Measurements from ENCODE around the gene ITSN2. TPM values are rescaled to one million over a fixed set of nuclear protein-coding genes. Genes with fewer than 3 reads are reported as not detected.
"Not testable (repeated sequence)": the region's sequence is repeated elsewhere in the genome, so short reads cannot be mapped to it uniquely, and the experiment has no call there.

Gene ITSN2
- total RNA-seq, 2 experiments from 2014 or later = 59.0 to 61.6 TPM

DNA sequence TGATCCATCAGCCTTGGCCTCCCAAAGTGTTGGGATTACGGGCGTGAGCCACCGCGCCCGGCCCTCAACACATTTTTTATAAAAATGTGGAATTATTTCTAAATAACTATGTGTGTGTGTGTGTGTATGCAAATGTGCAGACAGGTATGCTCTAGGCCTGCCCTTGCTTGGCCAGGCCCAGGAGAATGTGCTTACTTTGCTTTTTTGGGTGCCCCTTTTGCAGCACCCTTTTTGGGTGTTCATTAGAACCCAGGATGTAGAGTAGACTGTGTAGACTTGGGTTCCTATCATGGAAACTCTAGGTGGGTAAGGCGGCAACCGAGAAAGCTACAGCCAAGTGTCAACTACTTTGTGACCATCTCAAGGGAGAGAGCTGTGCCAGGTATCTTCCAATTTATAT is 11.7 kb upstream of the ITSN2 start:
- CTCF ChIA-PET = interaction anchor here (0.7 to 1.0 kb wide), 2 partner anchors 147 to 164 kb away, joined by 3 to 4 read pairs; no protein-coding TSS in a partner anchor

DNA sequence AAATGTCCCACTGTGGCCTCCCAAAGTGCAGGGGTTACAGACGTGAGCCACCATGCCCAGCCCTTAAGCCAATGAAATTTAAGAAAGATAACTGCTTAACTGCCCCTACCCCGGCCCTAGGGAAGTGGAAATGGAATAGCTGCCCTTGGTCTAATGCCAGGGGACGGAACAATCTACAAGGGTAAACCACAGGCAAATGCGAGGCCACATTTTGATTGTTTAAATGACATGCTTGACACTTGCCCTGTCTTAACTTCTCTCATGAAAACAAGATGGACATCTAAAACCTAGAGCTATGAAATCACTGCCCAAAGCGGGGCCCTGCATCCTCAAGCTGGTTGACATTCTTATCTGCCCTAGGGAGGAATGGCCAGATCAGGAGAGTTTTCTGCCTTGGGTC is 5.5 kb upstream of the ITSN2 start:
- ChIA-PET POLR2A (no interaction called here), CTCF (no interaction called here)

More for the DNA sequence above, 11.7 kb upstream of the ITSN2 start:
- POLR2A ChIA-PET = no interaction called here

DNA sequence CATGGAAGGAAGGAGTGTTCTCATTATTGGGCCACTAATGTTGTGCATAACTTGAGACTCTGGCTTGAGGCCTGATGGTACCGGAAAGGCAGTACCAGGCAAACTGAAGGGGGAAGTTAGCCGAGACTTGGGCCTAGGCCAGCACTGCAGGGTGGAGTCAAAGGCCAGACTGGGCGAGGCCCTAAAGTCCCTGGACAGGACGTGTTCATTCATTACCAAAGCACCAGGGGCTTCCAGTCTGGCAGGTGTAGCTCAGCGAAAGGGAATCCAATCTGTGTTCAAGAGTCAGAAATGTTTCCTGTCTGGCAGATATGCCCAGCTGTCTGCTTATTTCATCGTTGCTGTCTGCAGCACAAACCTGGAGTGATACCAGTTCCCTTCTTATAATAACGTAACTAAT is 4.7 kb upstream of the ITSN2 start:
- CTCF ChIA-PET = no interaction called here
- POLR2A ChIA-PET = no interaction called here

- POLR2A ChIA-PET = no interaction called here
- CTCF ChIA-PET = no interaction called here
Observed at GRCh38 chr2:24363301-24363700, 3.0 kb upstream of the ITSN2 start.

GRCh38 chr2:24362253-24362652 is 1.9 kb upstream of the ITSN2 start:
- POLR2A ChIA-PET = no interaction called here
- CTCF ChIA-PET = no interaction called here

DNA sequence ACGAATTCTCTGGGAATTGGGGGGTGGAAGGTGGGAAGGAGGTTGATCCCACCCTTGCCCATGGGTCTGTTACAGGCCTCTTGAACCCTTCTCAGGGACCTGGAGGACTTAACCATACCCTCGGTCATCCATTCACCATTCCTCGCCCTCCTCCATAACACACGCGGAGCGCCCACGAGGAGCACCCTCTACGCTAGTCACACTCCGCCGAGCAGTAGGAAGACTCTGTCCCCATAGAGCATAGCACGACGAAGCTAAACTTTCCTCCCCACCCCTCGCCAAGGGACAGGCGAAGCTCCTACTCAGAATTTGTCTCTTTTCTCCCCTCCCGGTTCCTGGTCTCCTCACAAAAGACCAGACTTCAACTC is 611 bp upstream of the ITSN2 start:
- ChIA-PET CTCF (interaction anchor here (0.6 to 1.3 kb wide), 2 partner anchors 9 to 45 kb away, joined by 4 read pairs; no protein-coding TSS in a partner anchor), POLR2A (interaction anchor here (0.5 to 1.4 kb wide), 2 partner anchors 15 to 45 kb away, joined by 4 to 5 read pairs; no protein-coding TSS in a partner anchor)

GRCh38 chr2:24359129-24360049 is 947 bp downstream of the ITSN2 start:
- ChIA-PET CTCF (interaction anchor here (1.3 kb wide), 1 partner anchor 12 kb away, joined by 3 read pairs; no protein-coding TSS in a partner anchor), POLR2A (interaction anchor here (1.2 to 1.9 kb wide), 3 partner anchors 11 to 43 kb away, joined by 5 to 6 read pairs (median 5); no protein-coding TSS in a partner anchor)

- CTCF ChIA-PET = interaction anchor here (0.5 to 1.3 kb wide), 2 partner anchors 10 to 265 kb away, joined by 3 read pairs; no protein-coding TSS in a partner anchor
- POLR2A ChIA-PET = not testable (repeated sequence)
Observed at GRCh38 chr2:24357767-24358166, 2.6 kb downstream of the ITSN2 start.

DNA sequence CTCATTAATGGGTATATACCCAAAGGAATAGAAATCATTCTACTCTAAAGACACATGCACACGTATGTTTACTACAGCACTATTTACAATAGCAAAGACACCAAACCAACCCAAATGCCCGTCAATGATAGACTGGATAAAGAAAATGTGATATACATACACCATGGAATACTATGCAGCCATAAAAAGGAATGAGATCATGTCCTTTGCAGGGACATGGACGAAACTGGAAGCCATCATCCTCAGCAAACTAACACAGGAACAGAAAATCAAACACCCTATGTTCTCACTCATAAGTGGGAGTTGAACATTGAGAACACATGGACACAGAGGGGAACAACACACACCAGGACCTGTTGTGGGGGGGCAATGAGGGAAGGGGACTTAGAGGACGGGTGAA is 3.2 kb downstream of the ITSN2 start:
- CTCF ChIA-PET, POLR2A ChIA-PET: not testable (repeated sequence)

- POLR2A ChIA-PET = no interaction called here
- CTCF ChIA-PET = no interaction called here
Observed at GRCh38 chr2:24354957-24355356, 5.4 kb downstream of the ITSN2 start.

DNA sequence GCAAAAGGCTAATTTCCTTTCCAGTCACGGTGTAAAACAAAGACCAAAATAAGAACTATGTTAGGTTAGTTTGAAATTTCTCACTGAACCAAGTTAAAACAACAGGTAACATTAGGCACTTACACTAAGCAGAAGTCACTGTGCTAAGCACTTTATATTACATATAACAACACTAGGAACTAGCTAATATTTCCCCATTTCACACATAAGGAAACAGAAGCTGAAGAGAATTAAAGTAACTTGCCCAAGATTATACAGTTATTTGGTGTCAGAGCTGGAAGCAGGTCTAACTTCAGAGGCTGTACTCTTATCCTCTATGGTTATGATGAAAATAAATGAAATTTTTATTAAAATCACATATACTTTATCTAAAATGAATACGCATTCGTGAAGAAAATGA is 5.9 kb downstream of the ITSN2 start:
- ChIA-PET POLR2A (no interaction called here), CTCF (no interaction called here)

GRCh38 chr2:24353973-24354372 is 6.4 kb downstream of the ITSN2 start:
- ChIA-PET POLR2A (no interaction called here), CTCF (no interaction called here)

DNA sequence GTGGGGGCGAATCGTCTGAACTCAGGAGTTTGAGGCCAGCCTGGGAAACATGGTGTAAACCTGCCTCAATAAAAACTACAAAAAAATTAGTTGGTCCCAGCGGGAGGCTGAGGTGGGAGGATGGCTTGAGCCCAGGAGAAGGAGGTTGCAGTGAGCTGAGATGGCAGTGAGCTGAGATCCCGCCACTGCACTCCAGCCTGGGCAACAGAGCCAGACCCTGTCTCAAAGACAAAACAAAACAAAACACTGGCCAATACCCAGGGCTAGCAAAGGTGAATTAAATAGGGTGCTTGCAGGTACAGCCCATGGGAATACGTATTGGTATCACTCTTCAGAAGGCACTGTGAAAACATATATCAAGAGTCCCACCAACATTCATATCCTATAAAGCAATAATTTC is 7.0 kb downstream of the ITSN2 start:
- ChIA-PET POLR2A (no interaction called here), CTCF (no interaction called here)

DNA sequence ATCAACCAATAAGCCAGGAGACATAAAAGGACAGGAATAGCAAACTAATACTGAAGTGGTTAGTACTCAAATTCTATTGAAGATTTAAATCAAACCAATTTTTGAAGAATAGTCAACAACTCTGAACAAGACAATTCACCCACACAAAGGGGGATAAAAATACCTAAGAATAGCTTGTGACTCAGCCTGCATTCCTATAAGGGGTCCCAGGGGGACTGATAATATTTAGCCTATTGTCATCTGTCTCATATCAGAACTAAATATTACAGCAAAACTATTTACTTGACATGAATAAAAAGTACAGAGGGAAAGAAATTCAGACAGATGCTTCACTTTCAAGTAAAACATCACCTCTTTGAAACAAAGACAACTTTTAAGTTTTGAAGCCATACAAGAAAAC is 7.7 kb downstream of the ITSN2 start:
- POLR2A ChIA-PET = no interaction called here
- CTCF ChIA-PET = no interaction called here

DNA sequence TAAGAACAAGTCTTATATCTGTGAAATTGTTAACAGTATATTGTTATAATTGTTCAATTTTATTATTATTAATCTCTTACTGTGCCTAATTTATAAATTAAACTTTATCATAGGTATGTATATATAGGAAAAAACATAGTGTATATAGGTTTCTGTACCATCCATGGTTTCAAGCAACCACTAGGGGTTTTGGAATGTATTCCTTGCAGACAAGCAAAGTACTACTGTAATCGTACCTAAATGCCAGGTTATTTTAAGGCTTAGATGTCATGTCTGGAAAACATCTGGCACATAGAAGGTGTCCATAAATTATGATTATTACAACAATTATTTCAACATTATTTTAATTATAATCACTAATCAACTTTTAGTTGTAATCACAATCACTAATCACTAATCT is 8.4 kb downstream of the ITSN2 start:
- ChIA-PET POLR2A (no interaction called here), CTCF (no interaction called here)

DNA sequence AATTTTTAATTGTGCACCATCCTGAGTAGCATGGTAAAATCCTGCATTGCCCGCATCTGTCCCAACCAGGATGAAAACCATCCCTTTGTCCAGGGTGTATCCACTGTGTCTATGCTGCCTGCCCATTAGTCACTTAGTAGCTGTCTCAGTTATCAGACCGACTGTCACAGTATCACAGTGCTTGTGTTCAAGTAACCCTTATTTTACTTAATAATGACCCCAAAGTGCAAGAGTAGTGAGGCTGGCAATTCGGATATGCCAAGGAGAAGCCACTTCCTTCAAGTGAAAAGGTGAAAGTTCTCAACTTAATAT is 8.8 kb downstream of the ITSN2 start:
- ChIA-PET POLR2A (no interaction called here), CTCF (interaction anchor here (1.6 kb wide), 1 partner anchor 9 kb away, joined by 5 read pairs; no protein-coding TSS in a partner anchor)

GRCh38 chr2:24350826-24351626 is 9.3 kb downstream of the ITSN2 start:
- ChIA-PET POLR2A (no interaction called here), CTCF (interaction anchor here (1.6 kb wide), 1 partner anchor 9 kb away, joined by 5 read pairs; no protein-coding TSS in a partner anchor)

- CTCF ChIA-PET = no interaction called here
- POLR2A ChIA-PET = no interaction called here
Observed at GRCh38 chr2:24349097-24349496, 11.2 kb downstream of the ITSN2 start.

DNA sequence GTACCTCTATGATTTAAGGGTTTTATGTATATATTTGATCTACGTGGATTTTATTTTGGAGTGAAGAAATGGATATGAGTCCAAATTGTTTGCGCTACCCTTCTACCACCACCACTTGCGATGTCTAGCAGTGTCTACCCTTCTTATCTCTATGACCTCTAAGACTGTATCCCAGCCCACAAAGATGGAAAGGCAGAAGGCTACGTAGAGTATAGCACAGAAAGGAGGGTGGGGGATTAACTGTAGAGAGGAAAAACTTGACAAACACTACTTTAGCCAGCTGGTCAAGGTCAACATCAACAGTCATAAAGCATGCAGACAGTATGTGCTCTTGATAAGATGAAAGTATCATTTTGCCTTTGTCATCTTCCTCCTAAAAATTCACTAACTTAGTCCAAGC is 14.4 kb downstream of the ITSN2 start:
- CTCF ChIA-PET = no interaction called here

DNA sequence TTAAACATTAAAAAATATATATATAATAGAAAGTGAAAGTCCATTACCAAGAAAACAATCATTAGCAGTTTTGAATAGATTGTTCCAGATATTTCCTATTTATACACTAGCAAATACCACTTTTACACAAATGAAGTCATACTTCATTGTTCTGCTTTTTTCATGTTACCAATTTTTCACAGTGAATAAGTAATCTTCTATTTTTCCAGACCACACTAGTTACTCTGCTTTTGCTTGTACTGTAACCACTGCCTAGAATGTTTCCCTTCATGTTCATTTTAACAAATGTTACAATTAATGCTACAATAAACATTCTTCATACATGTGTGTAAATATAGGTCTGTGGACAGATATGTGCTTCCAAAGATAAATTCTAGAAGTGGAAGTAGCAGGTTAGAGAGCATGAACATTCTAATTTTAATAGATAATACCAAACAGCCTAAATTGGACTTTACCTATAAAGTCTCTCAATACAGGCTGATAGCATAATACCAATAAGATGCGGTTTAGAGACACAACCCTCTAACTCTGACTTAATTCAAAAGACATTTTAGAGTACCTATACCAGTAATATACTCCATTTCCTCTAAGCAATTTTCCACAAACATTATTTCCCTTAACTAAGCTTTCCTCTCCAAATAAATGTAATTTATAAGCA is 17.0 kb downstream of the ITSN2 start:
- POLR2A ChIA-PET = no interaction called here
- CTCF ChIA-PET = interaction anchor here (0.6 kb wide), 1 partner anchor 27 kb away, joined by 3 read pairs; no protein-coding TSS in a partner anchor

More for the DNA sequence above, 14.4 kb downstream of the ITSN2 start:
- POLR2A ChIA-PET = interaction anchor here (1.9 kb wide), 1 partner anchor 14 kb away, joined by 5 read pairs; the partner anchor contains the start of gene ITSN2
